ENCODE results near the gene TMEM38A.

Gene TMEM38A

DNA sequence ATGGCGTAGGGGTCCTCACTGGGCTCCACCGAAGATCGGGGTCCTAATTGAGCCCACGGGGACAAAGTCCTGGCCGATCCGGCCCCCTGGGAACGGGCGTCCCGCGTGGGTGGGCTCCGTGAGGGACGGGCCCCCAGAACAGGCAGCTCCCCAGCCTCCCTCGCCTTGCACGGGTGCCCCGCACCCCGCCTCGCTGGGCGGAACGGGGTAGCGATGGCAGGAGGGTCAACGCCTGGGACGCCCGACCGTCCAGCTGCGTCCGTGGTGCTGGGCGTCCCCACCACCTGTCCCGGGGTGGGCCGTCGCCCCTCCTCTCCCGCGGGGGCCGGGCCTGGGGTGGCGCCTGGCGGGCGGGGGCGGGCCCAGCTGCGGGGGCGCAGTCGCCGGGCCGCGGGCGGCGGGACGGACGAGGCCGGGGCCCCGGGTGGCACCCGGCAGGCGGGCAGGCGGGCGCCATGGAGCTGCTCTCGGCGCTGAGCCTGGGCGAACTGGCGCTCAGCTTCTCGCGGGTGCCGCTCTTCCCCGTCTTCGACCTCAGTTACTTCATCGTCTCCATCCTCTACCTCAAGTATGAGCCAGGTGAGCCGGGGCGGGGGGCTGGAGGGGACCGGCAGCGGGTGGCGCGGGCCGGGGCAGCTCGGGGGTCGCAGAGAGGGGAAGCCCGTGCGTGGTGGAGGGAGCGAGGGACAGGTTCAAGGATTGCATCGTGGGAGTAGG lies at the start of gene TMEM38A:
TSS of gene TMEM38A (plus strand) at position 377 of the 717 bp plus-strand sequence. CDS start at position 456, 79 bp downstream.
- peak in 1 of 2 experiments; percentile 3 for DNase-seq

GRCh38 chr19:16612636-16613035 lies 48.3 kb upstream of the TMEM38A start:
- DNase-seq = no peak

DNA sequence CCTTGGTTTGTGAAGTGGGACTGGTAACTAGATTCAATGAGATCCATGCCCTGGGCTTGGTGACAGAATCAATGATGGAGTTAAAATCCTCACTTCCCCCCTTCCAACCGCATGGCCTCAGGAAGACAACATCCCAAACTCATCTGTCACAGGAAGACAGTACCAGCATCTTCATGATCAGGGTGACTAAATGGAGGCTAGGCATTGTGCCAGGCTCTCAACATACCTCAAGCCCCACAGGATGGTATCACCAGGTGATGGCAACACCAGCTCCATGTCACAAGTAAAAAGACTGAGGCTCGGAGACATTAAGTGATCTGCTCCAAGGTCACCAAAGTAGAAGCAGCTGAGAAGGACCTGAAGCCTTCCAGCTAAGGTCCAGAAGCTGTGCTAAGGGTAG lies 47.1 kb upstream of the TMEM38A start:
- no peak for DNase-seq

- DNase-seq = no peak
These were observed 46.0 kb upstream of the TMEM38A start for GRCh38 chr19:16614941-16615340.

DNA sequence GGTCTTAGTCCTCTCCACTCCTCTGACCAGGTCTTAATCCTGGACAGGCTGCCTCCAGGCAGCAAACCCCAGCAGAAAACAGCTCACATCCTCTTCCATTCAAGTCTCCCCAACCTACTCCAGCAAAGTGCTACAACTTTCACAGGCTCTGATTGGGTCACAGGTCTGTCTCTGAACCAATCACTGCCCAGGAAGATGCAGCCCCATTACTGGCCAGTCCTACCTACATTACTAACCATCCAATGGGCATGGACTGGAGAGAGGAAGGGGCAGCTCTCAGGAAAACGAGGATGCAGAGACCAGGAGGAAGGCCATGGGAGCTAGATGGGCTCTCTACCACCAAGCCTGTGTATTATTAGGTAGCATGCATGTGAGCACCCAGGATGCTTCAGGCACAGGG lies 45.1 kb upstream of the TMEM38A start:
- no peak for DNase-seq

- DNase-seq = no peak
These were observed 42.7 kb upstream of the TMEM38A start for GRCh38 chr19:16618248-16618647.

DNA sequence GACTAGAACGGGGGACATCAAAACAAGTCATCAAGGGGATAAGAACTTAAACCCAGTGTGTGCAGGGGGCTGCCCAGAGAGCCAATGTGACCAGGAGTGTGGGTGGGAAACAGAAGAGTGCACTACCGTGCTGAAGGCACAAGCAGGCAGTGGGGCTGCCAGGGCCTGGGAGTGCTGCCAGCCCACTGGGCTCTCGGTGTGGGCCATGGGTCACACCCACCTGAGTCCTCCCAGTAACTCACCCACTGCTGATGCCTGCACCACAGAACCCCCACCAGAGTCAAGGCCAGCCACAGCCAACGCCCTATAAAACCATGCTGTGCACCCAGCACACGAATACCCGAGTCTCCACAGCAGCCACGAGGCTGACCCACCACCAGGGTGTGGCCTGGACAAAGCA lies 41.5 kb upstream of the TMEM38A start:
- DNase-seq = no peak

DNA sequence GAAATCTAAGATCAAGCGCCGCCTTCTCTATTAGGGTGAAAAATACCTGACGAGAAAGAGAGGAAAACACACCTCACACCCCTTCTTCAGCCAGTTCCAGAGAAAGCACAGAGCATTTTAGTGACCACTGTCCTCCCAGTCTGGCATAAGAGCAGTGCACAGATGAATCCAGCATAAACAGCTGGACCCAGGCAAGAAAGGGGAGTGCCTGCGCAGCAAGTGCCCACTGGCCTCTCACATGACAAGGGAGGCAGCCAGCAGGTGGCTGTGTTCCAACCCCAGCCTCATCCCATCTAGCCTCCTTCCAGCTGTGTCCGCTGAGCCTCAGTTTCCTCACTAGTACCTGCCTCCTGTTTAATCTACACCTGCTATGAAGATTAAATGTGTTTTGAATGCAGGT lies 40.9 kb upstream of the TMEM38A start:
- no peak for DNase-seq

DNA sequence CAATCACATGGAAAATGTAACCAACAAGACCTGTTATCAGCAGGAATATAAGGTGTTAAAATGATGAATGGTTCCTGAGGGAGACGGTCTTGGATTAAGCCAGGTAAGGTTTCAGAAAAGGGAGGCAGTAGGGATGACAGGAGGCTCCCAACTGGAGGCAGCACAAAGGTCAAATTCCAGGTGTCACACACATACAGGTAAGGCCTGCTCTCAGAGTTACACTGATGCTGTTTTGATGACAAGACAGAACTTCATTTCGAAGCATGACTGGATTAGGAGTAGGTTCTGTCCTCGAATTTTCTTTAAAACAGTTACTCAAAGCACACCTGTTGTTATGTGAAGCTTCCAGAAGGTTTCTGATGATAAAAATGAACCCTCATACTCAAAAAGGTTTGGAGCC lies 40.4 kb upstream of the TMEM38A start:
- DNase-seq = no peak

- no peak for DNase-seq
These were observed 39.7 kb upstream of the TMEM38A start for GRCh38 chr19:16621165-16621800.

DNA sequence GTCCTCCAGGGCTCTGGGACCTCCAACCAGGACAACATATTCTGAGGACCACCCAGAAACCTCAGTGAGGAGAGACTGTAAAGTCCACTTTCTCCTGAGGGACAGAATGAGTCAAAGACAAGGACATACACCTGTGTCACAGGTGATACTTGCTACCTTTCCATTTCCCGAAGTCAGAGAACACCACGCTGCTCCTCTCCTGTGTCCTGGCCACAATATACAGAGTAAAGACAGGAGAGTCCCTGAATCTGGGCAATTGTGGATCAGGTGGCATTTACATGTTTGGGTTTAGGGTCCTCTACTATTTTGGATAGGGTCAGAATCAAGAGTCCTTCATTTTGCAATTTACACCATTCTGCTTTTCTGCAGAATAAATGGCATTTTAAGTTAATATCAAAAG lies 37.9 kb upstream of the TMEM38A start:
- DNase-seq = no peak

DNA sequence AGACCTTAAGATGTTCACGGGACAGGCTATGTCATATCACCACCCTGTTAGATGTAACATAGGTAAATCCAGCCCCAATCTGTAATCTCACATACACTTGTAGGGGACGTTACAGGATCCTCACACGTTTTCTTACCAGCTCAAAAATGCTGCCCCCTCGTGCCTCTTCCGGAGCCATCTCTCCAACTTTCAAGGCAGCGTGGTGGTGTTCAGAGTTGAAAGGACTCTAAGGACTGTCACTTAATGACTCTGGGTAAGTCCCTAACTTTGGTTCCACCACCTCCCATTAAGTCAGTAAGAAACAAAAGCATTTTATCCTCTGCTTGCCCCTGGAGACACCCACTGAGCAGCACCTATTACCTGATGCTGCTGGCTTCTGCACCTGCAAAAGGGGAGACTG lies 37.4 kb upstream of the TMEM38A start:
- no peak for DNase-seq

- DNase-seq = no peak
These were observed 36.7 kb upstream of the TMEM38A start for GRCh38 chr19:16624236-16624635.

DNA sequence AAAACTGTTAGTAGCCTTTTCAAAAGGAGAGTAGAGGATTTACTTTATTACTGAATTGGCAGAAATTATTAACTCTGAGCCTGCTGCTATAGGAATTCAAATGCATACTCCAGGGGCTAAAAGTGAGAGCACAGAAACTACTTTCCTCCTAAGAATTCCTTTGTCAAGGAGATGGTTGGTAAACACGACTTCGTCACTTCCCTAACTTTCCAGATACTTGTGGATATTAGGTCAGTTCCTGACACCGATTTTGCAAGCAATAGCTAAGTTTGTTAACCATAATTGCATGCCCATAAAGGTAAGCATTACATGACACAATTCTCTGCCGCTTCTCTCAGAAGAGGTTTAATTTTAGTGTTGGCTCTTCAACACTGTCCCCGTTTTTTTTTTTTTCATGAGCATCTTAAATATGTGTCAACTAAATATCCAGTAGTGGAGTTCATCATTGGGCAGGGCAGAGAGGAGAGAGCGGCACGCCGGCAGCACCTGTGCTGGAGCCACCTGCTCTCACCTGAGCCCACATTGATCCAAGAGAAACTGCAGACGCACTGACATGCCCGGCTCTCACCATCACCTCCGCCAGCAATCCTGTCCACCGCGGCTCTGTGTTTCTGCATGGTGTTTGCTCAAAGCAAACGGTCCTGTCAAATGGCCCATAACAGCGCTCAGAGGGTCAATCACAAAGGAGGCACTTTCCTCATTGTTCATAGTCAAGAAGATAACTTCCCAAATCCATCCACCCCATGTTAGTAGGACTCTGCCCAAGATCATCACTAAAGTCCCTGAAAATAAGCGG lies 35.6 kb upstream of the TMEM38A start:
- DNase-seq = no peak

DNA sequence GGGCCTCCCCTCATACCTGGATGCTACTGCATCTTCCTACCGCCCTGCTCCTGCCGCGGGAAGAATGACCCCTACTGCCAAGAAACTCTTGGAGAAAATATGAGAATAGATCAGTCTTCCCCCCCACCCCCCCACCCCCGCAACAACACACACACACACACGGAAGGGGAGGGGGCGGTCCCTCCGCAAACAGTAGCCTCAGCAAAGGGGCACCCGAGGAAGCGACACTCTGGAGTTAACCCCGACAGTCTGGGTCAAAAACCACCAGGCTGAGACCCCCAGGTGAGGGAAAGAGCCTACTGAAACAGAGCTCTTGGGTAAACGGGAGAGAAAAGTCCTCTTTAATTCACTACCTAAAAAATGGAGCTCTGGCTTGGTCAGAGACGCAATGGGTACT lies 34.1 kb upstream of the TMEM38A start:
- DNase-seq = no peak

DNA sequence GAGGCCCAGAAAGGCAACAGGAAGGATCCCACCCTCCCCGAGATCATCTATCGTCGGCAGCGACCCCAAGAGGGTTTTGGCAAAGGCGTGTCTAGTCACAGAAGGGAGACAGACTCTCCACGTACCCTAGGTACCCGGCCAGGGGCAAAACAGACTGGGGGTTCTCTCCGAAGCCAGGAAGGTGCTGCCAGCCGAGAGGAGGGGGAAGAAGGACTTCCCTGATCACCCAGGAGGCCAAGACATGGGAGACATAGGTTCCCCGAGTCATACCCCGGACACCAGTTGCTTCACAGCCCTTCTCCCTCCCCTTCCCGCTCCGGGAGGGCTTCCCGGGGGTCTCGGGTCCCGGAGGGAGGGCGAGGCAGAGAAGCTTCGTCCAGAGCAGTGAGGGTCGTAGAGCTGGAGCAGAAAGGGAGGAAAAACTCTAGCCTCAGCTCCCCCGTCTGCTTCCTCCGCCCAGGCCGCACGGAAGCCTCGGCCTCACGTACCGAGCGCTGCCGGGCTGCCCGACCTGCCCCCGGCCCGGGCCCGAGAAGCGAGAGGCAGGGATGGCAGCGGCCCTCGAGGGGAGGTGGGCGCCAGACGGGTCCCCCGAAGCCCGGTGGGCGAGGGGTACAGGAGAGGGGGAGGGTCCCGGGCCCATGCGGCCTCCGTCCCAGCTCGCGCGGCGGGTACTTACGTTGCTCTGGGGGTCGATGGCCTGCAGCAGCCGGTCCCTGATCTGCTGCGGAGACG lies 33.6 kb upstream of the TMEM38A start:
- no peak for DNase-seq

DNA sequence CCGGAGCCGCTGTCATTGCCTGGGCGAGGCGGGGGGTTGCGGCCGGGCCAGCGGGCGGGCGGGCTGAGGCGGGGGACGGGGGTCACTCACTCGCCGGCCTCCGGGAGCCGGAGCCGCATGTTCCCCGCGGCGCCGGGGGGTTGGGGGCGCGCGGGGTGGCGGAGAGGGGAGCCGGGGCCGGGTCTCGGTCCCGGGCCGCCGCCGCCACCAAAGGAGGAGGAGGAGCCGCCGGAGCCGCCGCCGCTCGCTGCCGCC lies 33.1 kb upstream of the TMEM38A start:
- DNase-seq = no peak

DNA sequence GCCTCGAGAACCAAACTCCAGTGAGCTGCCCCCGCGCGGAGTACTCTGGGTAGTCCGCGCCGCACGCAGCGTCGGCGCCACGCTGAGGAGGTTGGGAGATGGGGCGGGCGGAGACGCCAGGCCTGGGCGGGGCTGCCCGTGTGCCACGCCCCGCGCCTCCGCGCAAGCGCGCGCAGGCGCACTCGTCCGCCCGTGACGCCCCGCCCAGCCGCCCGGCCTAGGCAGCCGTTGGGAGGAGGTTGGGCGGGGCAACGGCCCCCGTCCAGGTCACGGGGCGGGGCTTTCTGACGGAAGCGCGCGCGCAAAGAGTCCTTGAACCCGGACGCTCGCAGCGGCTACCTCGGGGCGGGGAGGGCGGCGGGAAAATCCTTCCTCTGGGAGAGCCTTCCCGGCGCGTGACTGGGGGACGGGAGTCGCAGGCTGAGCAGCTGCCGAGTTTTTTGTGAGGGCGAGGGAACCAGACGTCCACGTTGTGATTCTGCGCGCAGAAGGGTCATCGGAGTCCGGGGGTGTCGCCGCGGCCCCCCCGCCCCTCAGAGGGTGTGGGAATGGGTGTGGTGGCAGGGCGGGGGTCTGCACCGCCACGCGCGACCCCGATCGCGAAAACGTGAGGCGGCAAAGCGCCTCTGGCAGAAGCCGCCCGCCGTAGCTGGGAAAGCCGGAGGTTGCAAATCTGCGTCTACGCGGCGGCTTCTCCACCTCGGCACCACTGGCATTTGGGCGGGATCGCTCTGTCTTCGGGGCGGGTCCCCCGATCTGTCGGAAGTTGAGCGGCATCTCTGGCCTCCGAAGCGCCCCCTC lies 32.6 kb upstream of the TMEM38A start, which contains the start of gene MED26:
TSS of gene MED26 (minus strand) at position 22 of the 801 bp plus-strand sequence. CDS start 261 bp downstream, outside the sequence.
- DNase-seq = peak; percentile 70 to 97

GRCh38 chr19:16628984-16629691 lies 31.8 kb upstream of the TMEM38A start:
- no peak for DNase-seq

DNA sequence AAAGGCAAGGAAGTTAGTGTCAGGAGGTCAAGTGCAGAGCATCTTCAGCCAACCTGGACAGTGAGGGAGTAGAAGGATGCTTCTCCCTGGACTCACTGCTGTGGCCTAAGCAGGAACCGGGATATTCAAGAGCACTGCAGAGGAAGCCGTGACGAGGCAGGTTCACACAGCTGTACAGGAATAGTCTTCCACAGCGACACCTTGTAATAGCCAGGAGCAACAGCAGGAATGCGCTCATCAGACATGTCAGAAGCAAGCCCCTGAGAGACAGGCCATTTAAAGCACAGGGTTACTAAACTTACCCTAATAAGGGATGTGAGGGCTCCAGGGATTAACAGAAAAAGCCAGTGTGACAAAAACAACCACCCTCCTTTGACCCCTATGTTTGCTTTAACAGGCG lies 29.5 kb upstream of the TMEM38A start:
- no peak for DNase-seq

- no peak for DNase-seq
These were observed 23.4 kb upstream of the TMEM38A start for GRCh38 chr19:16637535-16637934.

- DNase-seq = no peak
These were observed 22.3 kb upstream of the TMEM38A start for GRCh38 chr19:16638666-16639065.

Data from NCI-H187 (cell line).